Urinary bladder (tissue), 4 donors: ENCODE results near the gene ASF1B. TPM values are rescaled to one million over a fixed set of nuclear protein-coding genes. Genes with fewer than 3 reads are reported as not detected.

Experiments used
- DNase-seq: peaks from one replicate; pipeline ENCODE4 v3.0.0-alpha.2; 2015; ENCODE audit errors: extremely low spot score
- H3K27ac ChIP-seq: one replicate; pipeline ENCODE4 v1.5.1; 2013; ENCODE audit warnings: low read depth, mild to moderate bottlenecking, moderate library complexity
- H3K36me3 ChIP-seq: one replicate; pipeline ENCODE4 v1.6.1; 2013; ENCODE audit warnings: mild to moderate bottlenecking, moderate library complexity; ENCODE audit not compliant: insufficient read depth
- H3K4me1 ChIP-seq: one replicate; pipeline ENCODE4 v1.6.1; 2013; ENCODE audit warnings: mild to moderate bottlenecking, moderate library complexity; ENCODE audit not compliant: insufficient read depth
- H3K4me3 ChIP-seq: one replicate; pipeline ENCODE4 v1.5.1; 2013; ENCODE audit warnings: low read depth, low read length
- WGBS: extraction: QIAGEN DNeasy Blood & Tissue Kit; methylation state at CpG from one replicate; pipeline ENCODE4 v1.1.7; 2013; 5-methylcytosine and 5-hydroxymethylcytosine counted together
- polyA plus RNA-seq: library from polyadenylated mRNA; stranded (reverse); fragments of 200-250 nt; gene quantifications from one replicate; pipeline ENCODE4 v1.2.3, GENCODE V29; 2013
- total RNA-seq: library from RNA; depleted of rRNA; stranded (reverse); fragments of >200 nt; gene quantifications from one replicate; pipeline ENCODE4 v1.2.3, GENCODE V29; 2014
- donor health status: healthy with polysubstance abuse.
- donor health status: healthy.

Gene ASF1B
- total and polyA plus RNA-seq, 2 donors, result 1.2 to 6.7 TPM

DNA sequence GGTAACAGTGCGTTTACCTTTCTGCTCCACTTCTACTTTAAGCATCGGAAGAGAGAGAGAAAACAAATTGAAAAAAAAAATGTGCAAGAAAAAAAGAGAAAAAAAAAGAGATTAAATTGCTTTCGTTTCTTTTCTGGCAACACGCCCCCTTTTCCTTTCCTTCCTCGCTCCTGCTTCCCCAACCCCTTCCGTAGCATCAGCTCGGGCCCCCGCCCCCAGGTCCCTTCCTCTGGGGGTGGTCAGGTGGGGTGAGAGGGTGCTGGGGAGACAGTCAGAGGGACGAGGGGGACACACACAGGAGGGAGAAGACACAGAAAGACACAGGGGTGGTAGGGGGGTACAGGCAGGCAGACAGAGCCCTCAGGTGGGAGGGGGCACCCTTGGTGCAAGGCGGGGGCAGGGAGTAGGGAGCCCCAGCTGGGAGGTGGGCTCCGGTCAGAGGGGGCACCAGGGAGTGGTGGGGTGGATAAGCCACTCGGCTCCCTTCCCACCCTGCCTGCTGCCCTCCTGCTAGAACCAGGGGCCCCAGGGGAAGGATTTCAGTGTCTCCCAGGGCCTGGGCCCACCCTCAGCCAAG, 30.7 kb upstream of the ASF1B start:
- Histone ChIP-seq H3K4me1 (no peaks in the 10 kb centered on the region), H3K27ac (no peak overlapping the region), H3K4me3 (no peak overlapping the region), H3K36me3 (no peaks in the 10 kb centered on the region)
- 50% methylated on average over 12 of the region's 12 CpGs for WGBS
- no peak for DNase-seq

DNA sequence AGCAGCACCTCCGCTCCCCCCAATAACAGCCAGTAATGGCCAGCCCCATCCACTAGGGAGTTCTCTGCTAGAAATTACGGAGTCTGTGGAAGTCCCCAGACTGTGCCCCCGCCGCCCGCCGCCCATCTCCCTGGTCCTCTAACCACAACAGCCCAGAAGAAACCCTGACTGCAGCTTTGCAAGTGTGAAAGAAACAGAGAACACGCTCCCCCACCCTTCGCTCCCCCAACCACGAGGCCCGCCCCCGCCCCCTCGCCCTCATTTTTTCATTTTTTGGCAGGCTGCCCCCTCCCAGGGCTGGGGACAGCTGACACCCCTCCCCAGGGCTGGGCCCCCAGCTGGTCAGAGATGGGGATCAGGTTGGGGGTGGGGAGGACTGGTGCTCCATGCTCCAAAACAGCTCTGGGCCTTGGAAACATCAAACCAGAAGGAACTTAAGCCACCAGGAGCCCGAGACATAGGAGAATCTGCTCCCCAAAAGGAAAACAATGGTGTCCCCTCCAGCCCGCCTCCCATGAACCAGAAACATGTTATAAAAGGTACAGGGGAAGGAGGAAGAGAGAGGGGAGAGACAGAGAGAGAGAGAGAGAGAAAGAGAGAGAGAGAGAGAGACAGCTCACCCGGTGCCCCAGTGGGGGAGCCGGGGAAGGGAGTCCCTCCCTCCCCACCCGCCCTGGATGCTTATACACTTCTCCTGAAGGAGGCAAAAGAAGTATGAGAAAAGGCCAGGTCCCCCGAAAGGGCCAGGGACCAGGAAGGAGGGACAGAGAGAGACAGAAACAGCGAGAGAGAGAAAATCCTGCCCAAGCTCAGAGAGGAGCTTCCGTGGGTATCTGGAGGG, 29.8 kb upstream of the ASF1B start:
- no peak overlapping the region for H3K27ac ChIP-seq
- DNase-seq, result no peak
- H3K36me3 ChIP-seq, result no peaks in the 10 kb centered on the region
- no peaks in the 10 kb centered on the region for H3K4me1 ChIP-seq
- WGBS, result 60% methylated on average over 20 of the region's 20 CpGs
- H3K4me3 ChIP-seq, result no peak overlapping the region

DNA sequence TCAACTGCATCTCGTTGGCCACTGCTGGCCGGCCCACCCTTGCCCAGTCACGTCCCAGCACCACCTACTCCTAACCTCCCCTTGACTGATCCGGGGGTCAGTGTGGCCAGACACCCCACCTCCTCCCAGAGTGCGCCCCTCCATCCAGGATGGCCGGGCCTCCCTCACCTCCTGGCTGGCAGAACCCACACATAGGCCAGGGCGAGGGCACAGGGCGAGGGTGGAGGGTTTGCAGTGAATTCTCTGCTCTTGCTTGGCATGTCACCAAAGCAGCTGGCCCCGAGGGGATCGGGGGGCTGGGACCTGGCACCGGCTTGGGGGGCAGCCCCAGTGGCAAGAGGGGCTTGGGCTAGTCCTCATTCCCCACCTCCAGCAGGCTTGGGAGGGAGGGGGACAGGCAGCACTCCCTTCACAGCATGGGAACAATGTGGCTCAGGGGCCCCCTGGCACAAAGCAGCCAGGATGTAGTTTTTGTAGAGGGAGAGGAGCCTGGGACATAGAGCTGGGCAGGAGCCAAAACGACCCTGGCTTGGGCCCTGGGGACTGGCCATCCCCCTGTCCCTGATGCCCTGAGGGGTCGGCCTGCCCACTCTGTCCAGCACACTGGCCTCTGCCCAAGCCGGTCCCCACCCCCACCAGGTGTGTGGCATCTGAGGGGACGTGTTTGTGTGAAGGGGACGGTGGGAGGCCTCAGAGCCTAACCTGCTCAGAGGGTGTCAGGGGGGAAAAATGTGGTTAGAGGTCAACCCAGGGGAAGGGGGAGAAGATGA, 28.5 kb upstream of the ASF1B start:
- Histone ChIP-seq H3K36me3 (no peaks in the 10 kb centered on the region), H3K27ac (no peak overlapping the region), H3K4me1 (no peaks in the 10 kb centered on the region), H3K4me3 (no peak overlapping the region)
- 77% methylated on average over 16 of the region's 16 CpGs for WGBS
- no peak for DNase-seq

DNA sequence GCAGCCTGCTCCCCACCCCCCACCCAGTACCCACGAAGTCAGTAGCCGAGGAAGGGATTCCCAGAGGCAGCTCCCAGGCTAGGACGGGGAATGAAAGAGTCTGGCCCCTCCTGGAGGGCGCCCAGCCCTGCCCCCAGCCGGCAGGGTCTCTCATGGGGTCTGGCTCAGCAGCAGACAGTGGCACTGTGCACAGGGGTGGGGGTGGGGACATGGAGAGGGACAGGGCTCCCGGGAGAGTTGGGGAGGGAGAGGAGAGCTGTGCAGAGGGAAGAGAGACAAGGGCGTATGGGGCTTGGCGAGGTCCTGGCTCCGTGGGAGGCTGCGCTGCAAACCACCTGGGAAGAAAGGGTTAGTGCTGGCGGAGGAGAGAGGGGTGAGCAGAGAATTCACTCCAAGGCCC, 27.7 kb upstream of the ASF1B start:
- WGBS, result 72% methylated on average over 11 of the region's 11 CpGs
- H3K4me3 ChIP-seq, result no peak overlapping the region
- DNase-seq, result no peak
- H3K36me3 ChIP-seq, result no peaks in the 10 kb centered on the region
- H3K27ac ChIP-seq, result no peak overlapping the region
- no peaks in the 10 kb centered on the region for H3K4me1 ChIP-seq

DNA sequence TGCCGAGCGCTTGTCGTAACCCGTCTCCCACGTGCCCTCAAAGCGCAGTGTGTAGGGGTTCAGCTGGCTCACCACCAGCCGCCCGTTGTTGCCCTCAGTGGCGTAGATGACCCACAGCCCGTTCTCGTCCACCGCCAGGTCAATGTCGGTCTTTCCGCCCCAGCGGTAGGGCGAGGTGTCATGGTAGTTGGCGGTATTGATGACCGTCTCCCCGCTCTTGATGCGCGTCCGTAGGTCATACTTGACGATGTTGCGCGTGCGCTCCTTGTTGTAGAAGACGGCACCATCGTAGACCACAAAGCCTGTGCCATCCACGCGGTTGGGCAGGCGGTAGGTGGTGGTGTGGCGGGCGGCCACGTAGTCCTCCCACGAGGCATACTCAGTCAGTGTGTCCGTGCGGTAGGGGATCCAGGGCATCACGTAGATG, 26.5 kb upstream of the ASF1B start:
- no peak for DNase-seq
- Histone ChIP-seq H3K27ac (no peak overlapping the region), H3K4me1 (no peaks in the 10 kb centered on the region), H3K36me3 (no peaks in the 10 kb centered on the region), H3K4me3 (no peak overlapping the region)
- WGBS, result 98% methylated on average over 38 of the region's 38 CpGs

DNA sequence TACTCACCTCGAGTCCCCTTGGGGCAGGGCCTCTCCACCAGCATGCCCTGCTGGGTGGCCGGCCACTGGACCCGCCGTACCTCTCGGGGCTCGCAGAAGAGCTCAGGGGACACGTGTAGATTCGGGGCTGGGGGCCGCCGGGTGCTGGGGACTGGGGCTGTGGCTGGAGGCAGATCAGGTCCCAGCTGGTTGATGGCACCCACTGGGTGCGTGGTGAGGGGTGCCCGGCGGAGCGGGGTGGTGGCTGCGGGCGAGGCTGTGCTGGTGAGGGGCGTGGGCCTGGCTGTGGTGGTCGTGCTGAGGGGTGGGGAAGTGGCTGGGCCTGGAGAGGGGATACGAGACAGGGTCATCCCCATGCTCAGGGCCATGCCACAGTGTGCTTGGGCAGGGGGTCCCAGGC, 24.9 kb upstream of the ASF1B start:
- no peak for DNase-seq
- WGBS, result 93% methylated on average over 19 of the region's 19 CpGs
- H3K27ac ChIP-seq, result no peak overlapping the region
- no peak overlapping the region for H3K4me3 ChIP-seq
- H3K36me3 ChIP-seq, result no peaks in the 10 kb centered on the region
- no peaks in the 10 kb centered on the region for H3K4me1 ChIP-seq

DNA sequence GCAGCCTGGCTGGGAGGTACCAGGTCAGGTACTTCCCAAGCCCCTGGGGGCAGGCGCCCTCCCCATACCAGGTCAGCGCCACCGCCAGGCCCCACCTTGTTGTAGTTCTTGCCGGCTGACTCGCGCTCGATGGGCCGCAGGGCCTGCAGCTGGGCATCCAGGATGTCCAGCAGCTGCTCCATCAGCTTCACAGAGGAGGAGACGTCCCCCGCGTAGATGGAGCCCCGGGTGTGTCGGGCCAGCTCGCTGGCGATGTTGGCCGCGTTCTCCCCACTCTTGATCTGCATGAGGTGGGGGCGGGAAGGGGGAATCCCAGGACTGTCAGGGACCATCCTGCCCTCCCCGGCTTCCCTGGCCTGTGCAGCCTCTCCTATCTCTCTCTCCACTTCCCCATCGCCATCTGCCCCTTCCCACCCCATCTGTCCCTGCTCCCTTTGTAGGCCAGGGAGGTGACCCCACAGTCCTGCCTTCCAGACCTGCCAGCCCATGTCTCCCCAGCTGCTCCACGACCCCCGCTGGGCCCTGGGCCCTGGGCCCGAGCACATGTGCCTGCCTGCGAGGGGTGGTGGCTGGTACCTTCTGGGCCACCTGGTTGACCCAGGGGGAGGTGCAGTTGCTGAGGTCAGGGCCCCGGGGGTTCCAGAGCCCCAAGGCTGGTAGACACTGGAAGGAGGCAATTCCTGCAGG, 23.8 kb upstream of the ASF1B start:
- WGBS, result 91% methylated on average over 25 of the region's 25 CpGs
- Histone ChIP-seq H3K36me3 (no peaks in the 10 kb centered on the region), H3K4me1 (no peaks in the 10 kb centered on the region), H3K4me3 (no peak overlapping the region), H3K27ac (no peak overlapping the region)
- DNase-seq, result no peak

DNA sequence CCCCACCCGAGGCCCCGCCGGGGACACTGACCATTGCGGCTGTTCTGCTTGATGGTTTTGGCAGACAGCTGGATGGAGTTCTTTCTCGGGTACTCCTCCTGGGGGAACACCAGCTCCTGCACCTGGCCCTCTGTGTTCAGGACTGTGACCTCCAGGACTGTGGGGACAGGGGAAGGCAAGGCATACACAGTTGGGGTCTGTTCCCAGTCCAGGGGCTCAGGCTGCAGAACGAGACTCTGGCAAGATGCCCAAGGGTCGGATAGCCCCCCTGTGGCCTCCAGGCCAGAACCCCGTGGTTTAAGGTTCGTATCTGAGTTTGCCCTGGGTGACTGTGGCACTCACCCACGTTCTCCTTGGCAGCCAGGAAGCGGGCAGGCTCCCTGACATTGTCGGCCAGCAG, 22.7 kb upstream of the ASF1B start:
- H3K4me3 ChIP-seq, result no peak overlapping the region
- no peaks in the 10 kb centered on the region for H3K4me1 ChIP-seq
- WGBS, result 71% methylated on average over 12 of the region's 12 CpGs
- no peak overlapping the region for H3K27ac ChIP-seq
- no peak for DNase-seq
- H3K36me3 ChIP-seq, result no peaks in the 10 kb centered on the region

DNA sequence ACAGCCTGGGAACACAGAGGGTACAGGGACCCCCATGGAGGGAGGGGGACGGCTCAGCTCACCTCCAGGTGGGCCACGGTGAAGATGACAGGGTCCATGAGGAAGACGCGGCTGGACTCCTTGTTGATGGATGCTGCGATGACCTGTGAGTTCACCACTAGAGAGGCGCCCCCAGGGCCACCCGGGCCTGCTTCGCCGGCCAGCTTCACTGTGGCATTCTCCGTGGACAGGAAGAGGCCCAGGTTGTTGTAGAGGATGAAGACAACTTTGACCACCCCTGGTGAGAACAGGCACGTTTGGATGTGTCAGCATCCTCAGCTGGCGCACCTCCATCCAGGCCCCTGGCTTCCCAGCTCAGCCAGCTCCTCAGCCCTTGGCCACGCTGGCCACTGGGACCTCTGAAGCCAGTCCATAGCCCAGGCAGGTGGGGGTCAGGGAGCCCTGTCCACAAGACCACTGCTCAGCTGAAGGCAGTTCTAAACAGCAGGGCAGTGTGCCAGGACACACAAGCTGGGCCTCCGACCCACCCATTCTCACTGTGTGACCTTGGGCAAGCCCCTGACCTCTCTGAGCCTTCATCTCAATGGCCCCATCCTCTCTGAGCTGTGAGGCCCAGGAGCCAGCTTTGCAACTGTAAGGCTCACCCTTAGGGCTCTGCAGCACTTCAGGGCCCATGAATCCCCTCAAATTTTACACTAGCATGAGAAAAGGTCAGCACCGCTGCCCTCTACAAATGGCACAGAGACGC, 22.1 kb upstream of the ASF1B start:
- H3K27ac ChIP-seq, result no peak overlapping the region
- H3K4me1 ChIP-seq, result no peaks in the 10 kb centered on the region
- no peak for DNase-seq
- H3K4me3 ChIP-seq, result no peak overlapping the region
- WGBS, result 89% methylated on average over 16 of the region's 16 CpGs
- no peaks in the 10 kb centered on the region for H3K36me3 ChIP-seq

DNA sequence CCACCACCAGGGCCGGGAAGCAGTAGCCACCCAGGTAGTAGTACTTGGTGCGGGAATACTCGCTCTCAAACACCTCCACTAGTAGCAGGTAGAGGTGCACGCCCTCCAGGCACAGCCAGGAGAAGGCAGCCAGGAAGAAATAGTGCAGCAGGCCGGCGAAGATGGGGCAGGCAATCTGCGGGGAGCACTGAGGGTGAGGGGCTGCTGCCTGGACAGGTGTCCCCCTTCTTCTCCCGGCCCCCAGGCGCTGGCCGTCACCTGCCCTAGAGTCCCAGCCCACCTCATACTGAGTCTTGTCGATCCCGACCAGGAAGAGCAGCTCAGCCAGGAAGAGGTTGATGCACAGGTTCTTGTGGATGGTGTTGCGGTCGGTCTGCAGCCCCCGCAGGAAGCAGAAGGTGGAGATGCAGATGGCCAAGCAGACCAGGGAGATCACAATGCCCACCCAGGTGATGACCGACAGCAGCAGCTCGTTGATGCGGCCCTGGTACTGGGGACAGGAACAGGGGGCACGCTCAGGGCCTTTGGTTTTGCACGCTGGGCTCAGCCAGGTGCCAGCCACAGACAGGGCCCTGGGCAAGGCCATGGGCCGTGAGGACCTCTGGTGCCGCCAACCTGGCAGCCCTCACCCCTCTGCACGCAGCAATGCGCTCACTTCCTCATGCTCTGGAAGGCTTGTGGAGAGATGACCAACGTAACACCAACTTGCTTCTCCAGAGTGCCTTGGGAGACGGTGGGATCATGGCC, 20.8 kb upstream of the ASF1B start:
- H3K4me3 ChIP-seq, result no peak overlapping the region
- H3K4me1 ChIP-seq, result no peaks in the 10 kb centered on the region
- H3K27ac ChIP-seq, result no peak overlapping the region
- H3K36me3 ChIP-seq, result no peaks in the 10 kb centered on the region
- 95% methylated on average over 26 of the region's 26 CpGs for WGBS
- no peak for DNase-seq

DNA sequence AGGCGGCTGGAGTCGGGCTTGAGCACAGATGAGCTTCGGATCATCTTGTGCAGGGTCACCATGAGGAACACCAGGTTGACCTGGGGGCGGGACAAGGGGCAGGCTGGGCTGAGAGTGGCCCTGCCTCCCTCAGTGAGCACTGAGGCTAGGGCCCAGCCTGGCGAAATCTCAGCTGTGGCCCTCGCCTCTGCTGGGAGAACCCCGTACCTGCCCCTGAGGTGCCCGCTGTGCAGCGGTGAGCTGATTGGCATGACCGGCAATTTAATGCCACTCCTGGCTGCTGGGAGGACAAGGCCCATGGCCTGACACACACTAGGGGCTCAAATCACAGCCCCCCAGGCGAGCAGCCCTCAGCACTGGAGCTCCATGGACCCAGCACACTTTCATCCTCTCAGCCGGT, 19.7 kb upstream of the ASF1B start:
- no peak for DNase-seq
- Histone ChIP-seq H3K27ac (no peak overlapping the region), H3K4me3 (no peak overlapping the region), H3K4me1 (no peaks in the 10 kb centered on the region), H3K36me3 (no peaks in the 10 kb centered on the region)
- 92% methylated on average over 12 of the region's 12 CpGs for WGBS

DNA sequence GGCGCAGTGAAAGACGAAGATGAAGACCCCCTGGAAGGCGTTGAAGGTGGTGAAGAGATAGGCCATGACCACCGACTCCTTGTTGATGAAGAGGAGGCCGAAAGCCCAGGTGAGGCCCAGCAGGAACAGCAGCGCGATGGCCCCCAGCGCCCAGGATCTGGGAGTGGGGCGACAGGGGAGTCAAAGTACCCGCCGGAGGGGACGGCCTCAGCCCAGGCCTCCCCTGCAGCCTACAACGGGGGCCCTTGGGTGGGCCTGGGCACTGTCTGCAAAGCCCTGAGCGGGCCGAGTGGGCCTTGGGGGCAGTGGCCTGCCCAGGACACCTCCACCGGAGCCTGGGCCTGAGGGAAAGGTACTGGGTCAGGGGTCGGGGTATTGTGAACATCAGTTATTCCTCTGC, 19.0 kb upstream of the ASF1B start:
- H3K36me3 ChIP-seq, result no peaks in the 10 kb centered on the region

More for the DNA sequence above, 19.0 kb upstream of the ASF1B start:
- Histone ChIP-seq H3K4me3 (no peak overlapping the region), H3K27ac (no peak overlapping the region), H3K4me1 (no peaks in the 10 kb centered on the region)
- DNase-seq, result no peak
- WGBS, result 95% methylated on average over 17 of the region's 17 CpGs
